Duodenal mucosa (tissue), 2 donors: ENCODE measurements around the gene VAT1.
"Not testable (repeated sequence)": the region's sequence is repeated elsewhere in the genome, so short reads cannot be mapped to it uniquely, and the experiment has no call there.

ENCODE experiments used
- H3K27ac ChIP-seq: one replicate; pipeline ENCODE4 v1.7.0; 2013; ENCODE audit warnings: low read depth, low read length
- H3K27me3 ChIP-seq, 2 donors: one replicate each; pipeline ENCODE4 v1.7.0; 2013; ENCODE audit warnings: low read length in 2 of 2, control low read depth in 1 of 2; ENCODE audit not compliant: insufficient read depth in 2 of 2, control insufficient read depth in 1 of 2
- H3K36me3 ChIP-seq, 2 donors: one replicate each; pipeline ENCODE4 v1.7.0; 2013; ENCODE audit warnings: low read length in 2 of 2, control low read depth in 1 of 2; ENCODE audit not compliant: insufficient read depth in 2 of 2, control insufficient read depth in 1 of 2
- H3K4me1 ChIP-seq, 2 donors: one replicate each; pipeline ENCODE4 v1.7.0; 2013; ENCODE audit warnings: low read length in 2 of 2, control low read depth in 1 of 2; ENCODE audit not compliant: insufficient read depth in 2 of 2, control insufficient read depth in 1 of 2
- H3K4me3 ChIP-seq, 2 donors: one replicate each; pipeline ENCODE4 v1.7.0; 2013; ENCODE audit warnings: low read length in 2 of 2, low read depth in 1 of 2
- H3K9ac ChIP-seq, 2 donors: one replicate each; pipeline ENCODE4 v1.7.0; 2013; ENCODE audit warnings: low read length in 2 of 2, low read depth in 1 of 2
- H3K9me3 ChIP-seq, 2 donors: one replicate each; pipeline ENCODE4 v1.7.0; 2013; ENCODE audit warnings: low read length in 2 of 2, control low read depth in 1 of 2; ENCODE audit not compliant: control insufficient read depth in 1 of 2

The VAT1 gene

GRCh38 chr17:43006639-43007551 lies 15.3 kb downstream of the VAT1 start, which contains the start of gene IFI35:
IFI35 (plus strand) TSS chr17:43006784; CDS start chr17:43006948, 164 bp downstream.
- peaks cover 15 to 17% of the 10 kb centered on the region in 2 donors for H3K4me1 ChIP-seq
- H3K27ac ChIP-seq, result peak within 1 kb of the TSS; percentile 89
- no peaks in the 10 kb centered on the region for H3K27me3 ChIP-seq
- peak within 1 kb of the TSS; percentile 92 for H3K4me3 ChIP-seq
- H3K36me3 ChIP-seq, result peaks cover 5 to 17% of the 10 kb centered on the region in 2 donors
- peak within 1 kb of the TSS; percentile 94 to 96 for H3K9ac ChIP-seq
- H3K9me3 ChIP-seq, result no peaks in the 10 kb centered on the region

- Histone ChIP-seq H3K9ac (no peak overlapping the region), H3K4me3 (no peak overlapping the region), H3K27ac (no peak overlapping the region), H3K9me3 (no peaks in the 10 kb centered on the region), H3K27me3 (no peaks in the 10 kb centered on the region), H3K4me1 (peaks cover 11 to 16% of the 10 kb centered on the region in 2 donors), H3K36me3 (peaks cover 19 to 36% of the 10 kb centered on the region in 2 donors)
Observed at GRCh38 chr17:43003542-43004172, 18.5 kb downstream of the VAT1 start.

- not testable (repeated sequence) for H3K27me3 ChIP-seq, H3K9me3 ChIP-seq, H3K27ac ChIP-seq, H3K4me3 ChIP-seq
- Histone ChIP-seq H3K9ac (peak overlapping the region in 1 of 2 donors; percentile 18), H3K36me3 (peaks cover 19 to 36% of the 10 kb centered on the region in 2 donors), H3K4me1 (peaks cover 19 to 27% of the 10 kb centered on the region in 2 donors)
Observed at GRCh38 chr17:43000894-43001293, 21.3 kb downstream of the VAT1 start.

DNA sequence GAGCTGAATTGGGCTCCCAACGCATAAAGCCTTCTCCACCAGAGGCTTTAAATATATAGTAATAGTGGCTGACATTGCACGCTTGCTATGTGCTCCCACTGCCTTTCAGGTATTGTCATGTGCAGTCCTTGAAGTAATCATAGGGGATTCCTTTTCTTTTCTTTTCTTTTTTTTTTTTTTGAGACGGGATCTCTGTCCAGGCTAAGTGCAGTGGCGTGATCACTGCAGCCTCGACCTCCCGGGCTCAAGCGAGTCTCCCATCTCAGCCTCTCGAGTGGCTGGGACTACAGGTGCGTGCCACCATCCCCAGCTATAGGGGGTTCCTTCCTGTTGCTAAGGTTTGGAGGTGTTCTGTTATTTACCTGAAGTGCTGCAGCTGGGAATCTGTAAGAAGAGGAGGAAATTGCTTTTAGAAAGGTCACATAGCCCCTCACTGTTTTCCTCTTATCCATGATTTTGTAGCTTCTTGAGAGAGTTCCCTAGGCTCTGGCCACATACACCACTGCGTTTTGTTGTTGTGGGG lies 23.1 kb downstream of the VAT1 start:
- peaks cover 19 to 36% of the 10 kb centered on the region in 2 donors for H3K36me3 ChIP-seq

DNA sequence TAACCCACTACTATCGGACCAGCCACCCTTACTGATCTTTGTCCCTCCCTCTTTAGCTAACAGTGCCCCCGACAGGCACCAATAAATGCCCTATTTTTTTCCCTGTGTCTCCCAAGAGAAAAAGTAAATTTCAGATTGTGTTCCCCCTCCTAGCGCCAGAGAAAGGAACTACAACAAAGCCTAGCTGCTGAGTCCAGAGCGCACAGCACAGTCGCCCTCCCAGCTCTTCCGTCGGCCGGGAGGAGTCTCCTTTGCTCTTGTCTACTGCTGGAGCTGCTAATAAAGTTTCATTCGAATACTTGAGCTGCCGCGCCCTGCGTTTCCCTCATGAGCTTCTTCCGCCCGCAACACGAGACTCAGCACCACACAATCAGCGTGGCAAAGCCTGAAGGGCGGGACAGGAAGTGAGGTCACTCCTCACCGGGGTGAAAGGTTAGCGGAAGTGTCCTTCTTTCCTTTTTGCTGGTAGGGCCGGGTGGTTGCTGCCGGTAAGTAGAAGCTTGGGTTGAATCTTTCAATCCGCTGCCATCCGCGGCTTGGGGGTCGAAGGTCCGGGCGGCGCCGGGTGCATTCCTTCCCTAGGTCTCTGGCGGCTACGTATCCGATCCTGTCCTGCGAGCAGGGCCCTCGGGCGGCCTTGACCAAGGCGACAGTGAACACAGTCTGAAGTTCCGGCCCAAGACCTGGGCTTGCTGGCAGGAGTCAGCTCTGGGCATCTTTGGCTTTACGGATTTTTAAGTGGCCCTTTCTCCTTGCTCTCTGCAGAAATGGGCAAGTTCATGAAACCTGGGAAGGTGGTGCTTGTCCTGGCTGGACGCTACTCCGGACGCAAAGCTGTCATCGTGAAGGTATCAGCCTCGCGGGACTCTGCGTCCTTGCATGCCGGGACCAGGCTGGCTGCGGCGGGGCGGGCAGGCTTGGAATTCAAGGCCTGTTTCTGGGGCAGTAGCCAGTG lies 23.9 kb downstream of the VAT1 start, which contains the start of gene RPL27:
RPL27 (plus strand) TSS at position 436 of the 955 bp plus-strand sequence; CDS start at position 768, 332 bp downstream.
- peak within 1 kb of the TSS; percentile 90 for H3K27ac ChIP-seq
- H3K4me1 ChIP-seq, result peaks cover 19 to 27% of the 10 kb centered on the region in 2 donors
- H3K4me3 ChIP-seq, result peak within 1 kb of the TSS; percentile 96 to 97
- peak within 1 kb of the TSS; percentile 95 to 97 for H3K9ac ChIP-seq
- H3K27me3 ChIP-seq, result no peaks in the 10 kb centered on the region
- no peaks in the 10 kb centered on the region for H3K9me3 ChIP-seq
- peaks cover 17 to 36% of the 10 kb centered on the region in 2 donors for H3K36me3 ChIP-seq

More for the DNA sequence above, 23.1 kb downstream of the VAT1 start:
- Histone ChIP-seq H3K9me3 (no peaks in the 10 kb centered on the region), H3K9ac (peak overlapping the region; percentile 95 to 97), H3K27ac (peak overlapping the region; percentile 90), H3K27me3 (no peaks in the 10 kb centered on the region), H3K4me1 (peaks cover 19 to 27% of the 10 kb centered on the region in 2 donors), H3K4me3 (peak overlapping the region; percentile 96 to 97)

GRCh38 chr17:42997390-42997983 lies 24.7 kb downstream of the VAT1 start:
- Histone ChIP-seq H3K4me1 (peaks cover 19 to 27% of the 10 kb centered on the region in 2 donors), H3K9ac (peak overlapping the region; percentile 0 to 39), H3K4me3 (peak overlapping the region; percentile 24 to 55), H3K36me3 (peaks cover 24 to 36% of the 10 kb centered on the region in 2 donors), H3K9me3 (no peaks in the 10 kb centered on the region), H3K27me3 (no peaks in the 10 kb centered on the region), H3K27ac (peak overlapping the region; percentile 22)

DNA sequence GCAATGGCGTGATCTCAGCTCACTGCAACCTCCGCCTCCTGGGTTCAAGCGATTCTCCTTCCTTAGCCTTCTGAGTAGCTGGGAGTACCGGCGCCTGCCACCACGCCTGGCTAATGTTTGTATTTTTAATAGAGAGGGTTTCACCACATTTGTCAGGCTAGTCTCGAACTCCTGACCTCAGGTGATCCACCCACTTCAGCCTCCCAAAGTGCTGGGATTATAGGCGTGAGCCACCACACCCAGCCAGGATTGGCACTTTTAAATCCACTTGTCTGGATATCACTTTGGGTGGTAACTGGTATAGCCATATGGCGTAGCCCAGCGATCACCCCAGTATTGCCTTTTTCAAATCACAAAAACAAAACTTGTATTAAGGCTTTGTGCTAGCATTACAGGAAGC lies 28.3 kb downstream of the VAT1 start:
- H3K4me1 ChIP-seq, result peaks cover 7 to 14% of the 10 kb centered on the region in 2 donors
- H3K27ac ChIP-seq, H3K27me3 ChIP-seq, H3K9me3 ChIP-seq, H3K4me3 ChIP-seq, H3K9ac ChIP-seq: not testable (repeated sequence)
- peaks cover 33 to 47% of the 10 kb centered on the region in 2 donors for H3K36me3 ChIP-seq

DNA sequence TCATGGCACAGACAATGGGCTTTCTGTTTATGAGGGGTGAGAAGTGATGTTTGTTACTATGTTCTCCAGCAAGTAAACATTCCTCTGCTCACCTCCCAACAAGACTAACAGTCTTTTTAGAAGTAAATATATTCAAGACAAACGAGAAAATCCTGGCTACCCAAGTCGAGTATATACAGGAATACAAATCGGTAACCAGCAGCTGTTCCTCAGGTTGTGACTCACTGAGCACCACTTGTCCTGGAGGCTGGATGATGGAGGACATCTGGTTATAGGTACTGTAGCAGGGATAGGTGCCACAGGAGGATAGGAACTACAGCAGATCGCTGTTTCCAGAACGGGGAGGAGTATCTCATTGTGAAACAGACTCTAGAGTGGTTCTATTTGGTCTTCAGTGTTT lies 29.3 kb downstream of the VAT1 start:
- no peak overlapping the region for H3K4me3 ChIP-seq
- H3K27me3 ChIP-seq, result no peaks in the 10 kb centered on the region
- H3K36me3 ChIP-seq, result peaks cover 34 to 57% of the 10 kb centered on the region in 2 donors
- H3K9me3 ChIP-seq, result no peaks in the 10 kb centered on the region
- no peak overlapping the region for H3K27ac ChIP-seq
- H3K9ac ChIP-seq, result no peak overlapping the region
- H3K4me1 ChIP-seq, result peaks cover 7 to 8% of the 10 kb centered on the region in 2 donors

DNA sequence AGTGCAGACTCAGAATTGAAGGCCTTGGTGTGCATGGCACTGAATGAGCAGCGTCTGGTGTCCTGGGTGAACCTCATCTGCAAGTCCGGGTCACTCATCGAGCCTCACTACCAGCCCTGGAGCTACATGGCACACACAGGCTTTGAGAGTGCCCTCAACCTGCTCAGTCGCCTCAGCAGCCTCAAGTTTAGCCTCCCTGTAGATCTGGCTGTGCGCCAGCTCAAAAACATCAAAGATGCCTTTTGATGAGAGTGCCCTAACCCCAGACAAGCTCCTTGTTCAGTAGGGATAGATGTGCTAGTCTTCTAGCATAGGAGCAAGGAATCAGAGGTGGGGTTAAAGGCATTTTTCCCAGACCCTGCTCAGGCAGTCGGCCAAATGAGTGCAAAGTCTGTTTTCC lies 30.7 kb downstream of the VAT1 start:
- Histone ChIP-seq H3K9ac (no peak overlapping the region), H3K4me3 (no peak overlapping the region), H3K27ac (no peak overlapping the region), H3K9me3 (no peaks in the 10 kb centered on the region), H3K27me3 (no peaks in the 10 kb centered on the region), H3K4me1 (no peaks in the 10 kb centered on the region), H3K36me3 (peaks cover 42 to 71% of the 10 kb centered on the region in 2 donors)
